Measurements from ENCODE around the gene TBXT. TPM values are rescaled to one million over a fixed set of nuclear protein-coding genes. Genes with fewer than 3 reads are reported as not detected.

Gene TBXT
- total and polyA plus RNA-seq, 2 of the 8 experiments (the other 6 are each of a cell fraction or from before 2014, with no cell fraction given) = 0.18 to 0.24 TPM

DNA sequence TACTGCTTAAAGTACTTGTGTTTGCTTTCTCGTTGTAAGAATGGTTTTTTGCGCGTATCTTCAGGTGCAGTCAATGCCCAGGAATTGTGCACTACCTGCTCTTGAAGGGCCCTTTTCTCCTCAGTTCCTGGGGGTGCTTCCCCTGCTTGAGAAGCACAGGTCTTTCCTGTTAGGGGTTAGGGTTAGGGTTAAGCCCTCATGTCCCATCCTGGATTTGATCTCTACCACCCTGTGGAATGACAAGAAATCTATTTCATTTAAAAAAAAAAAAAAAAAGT, 39.6 kb upstream of the TBXT start:
- Histone ChIP-seq H3K23ac (ENCODE audit: insufficient read length) (no peak overlapping the region), H3K4me3 (ENCODE audit: extremely low read depth in 1 of 4, insufficient read depth in 2 of 4, low read depth in 3 of 4, low read length in 4 of 4) (no peak overlapping the region), H4K8ac (ENCODE audit: extremely low read depth, insufficient read depth, low read length) (no peak overlapping the region), H2AK5ac (ENCODE audit: low read depth, low read length) (no peak overlapping the region), H3K56ac (replicated peaks; ENCODE audit: insufficient read length, low read depth, low read length) (no peak overlapping the region), H4K91ac (replicated peaks; ENCODE audit: insufficient read length, low read length) (no peak overlapping the region), H3K4me2 (ENCODE audit: insufficient read depth in 1 of 2, low read depth in 2 of 2, low read length in 2 of 2) (no peak overlapping the region), H3K23me2 (ENCODE audit: low read depth, low read length) (no peaks in the 10 kb centered on the region), H3K4ac (replicated peaks; ENCODE audit: insufficient read length, low read depth, low read length) (no peak overlapping the region), H2BK15ac (ENCODE audit: low read length) (no peak overlapping the region), H3K27ac (ENCODE audit: low read depth, low read length) (no peak overlapping the region), H3K27me3 (replicated peaks in 1 of 4; ENCODE audit: control insufficient read depth in 3 of 4, extremely low read depth in 1 of 4, insufficient read depth in 3 of 4, low read length in 3 of 4) (peaks cover 0 to 5% (median under 1%) of the 10 kb centered on the region in 4 experiments; a peak in 3 of 7 replicates), H2BK5ac (ENCODE audit: low read depth, low read length) (no peak overlapping the region), H2BK20ac (ENCODE audit: low read length) (no peak overlapping the region), H4K20me1 (replicated peaks in 1 of 2; ENCODE audit: control insufficient read depth in 1 of 2, insufficient read depth in 2 of 2, low read length in 2 of 2) (peaks cover 0 to 2% of the 10 kb centered on the region in 2 experiments), H3K79me2 (ENCODE audit: control insufficient read depth in 1 of 2, insufficient read depth in 2 of 2, low read length in 2 of 2) (no peaks in the 10 kb centered on the region), H3K4me1 (replicated peaks in 1 of 4; ENCODE audit: control insufficient read depth in 3 of 4, insufficient read depth in 4 of 4, low read length in 3 of 4) (peaks cover 0 to 5% (median 0%) of the 10 kb centered on the region in 4 experiments; a peak in 2 of 7 replicates), H3K36me3 (ENCODE audit: control insufficient read depth in 2 of 4, insufficient read depth in 4 of 4, low read length in 3 of 4) (no peaks in the 10 kb centered on the region), H3K18ac (ENCODE audit: extremely low read depth, low read length) (no peak overlapping the region), H3K79me1 (ENCODE audit: low read depth, low read length) (no peaks in the 10 kb centered on the region), H2BK12ac (ENCODE audit: low read depth, low read length) (no peak overlapping the region), H3K9me3 (ENCODE audit: insufficient read depth in 2 of 2, low read depth in 1 of 2, low read length in 1 of 2) (no peaks in the 10 kb centered on the region), H3K14ac (ENCODE audit: insufficient read length) (no peak overlapping the region), H2AFZ (ENCODE audit: low read length) (no peak overlapping the region), H2BK120ac (replicated peaks; ENCODE audit: low read depth, low read length) (no peak overlapping the region), H3K9ac (replicated peaks in 1 of 4; ENCODE audit: extremely low read depth in 1 of 4, low read depth in 3 of 4, low read length in 3 of 4) (no peak overlapping the region), H4K5ac (ENCODE audit: insufficient read length, low read depth, low read length) (no peak overlapping the region)
- DNase-seq (ENCODE audit: low read depth in 1 of 2, low spot score in 2 of 2) (no peak), FAIRE-seq (no peak)
- ChIA-PET POLR2A (ENCODE audit: partially characterized antibody) (no interaction called here), CTCF (ENCODE audit: partially characterized antibody) (interaction anchor here (0.6 to 1.4 kb wide), 2 partner anchors 39 to 1060 kb away, joined by 3 read pairs; no protein-coding TSS in a partner anchor)
- TF ChIP-seq BCL11A (IDR thresholded peaks at IDR 0.05; ENCODE audit: low read depth in 2 of 2, low read length in 2 of 2) (no peak), RAD21 (IDR thresholded peaks at IDR 0.05 in 1 of 2, conservative IDR thresholded peaks at IDR 0.05 in 1 of 2; ENCODE audit: low read depth in 2 of 2, low read length in 2 of 2) (no peak)
- WGBS, 2 experiments (ENCODE audit: extremely low coverage in 1 of 2, insufficient coverage in 1 of 2, insufficient read length in 1 of 2, insufficient replicate concordance in 2 of 2, low coverage in 1 of 2, low lambda C conversion rate in 2 of 2, missing lambda C conversion rate in 1 of 2) = 90% methylated on average over 3 of the region's 3 CpGs; no CpG with 5 or more reads in 1 of the 2 experiments

Data from H1 (cell line).